ENCODE results near the gene COPZ2.
"Not testable (repeated sequence)": the region's sequence is repeated elsewhere in the genome, so short reads cannot be mapped to it uniquely, and the experiment has no call there.

The COPZ2 gene

GRCh38 chr17:48055531-48056245 lies 18.1 kb upstream of the COPZ2 start:
- DNase-seq, result peak; percentile 79

- peak; percentile 82 for DNase-seq
Observed at GRCh38 chr17:48054238-48055185, 16.9 kb upstream of the COPZ2 start.

- DNase-seq, result no peak
Observed at GRCh38 chr17:48053758-48054237, 16.2 kb upstream of the COPZ2 start.

- DNase-seq, result no peak
Observed at GRCh38 chr17:48052956-48053757, 15.6 kb upstream of the COPZ2 start.

GRCh38 chr17:48051706-48052486 lies 14.3 kb upstream of the COPZ2 start:
- DNase-seq, result no peak

GRCh38 chr17:48051283-48051682 lies 13.7 kb upstream of the COPZ2 start:
- DNase-seq, result no peak

- peak; percentile 81 for DNase-seq
Observed at GRCh38 chr17:48048384-48049126, 11.0 kb upstream of the COPZ2 start.

GRCh38 chr17:48047741-48048383 lies 10.3 kb upstream of the COPZ2 start, which contains the start of gene NFE2L1:
Gene NFE2L1, plus strand, starts transcription at chr17:48048359. Its CDS starts 2,760 bp downstream, at chr17:48051119.
- peak; percentile 99 for DNase-seq

- no peak for DNase-seq
Observed at GRCh38 chr17:48047113-48047740, 9.6 kb upstream of the COPZ2 start.

GRCh38 chr17:48046296-48046695 lies 8.7 kb upstream of the COPZ2 start:
- DNase-seq, result no peak

GRCh38 chr17:48045316-48046001 lies 7.9 kb upstream of the COPZ2 start:
- DNase-seq, result no peak

GRCh38 chr17:48044851-48045250 lies 7.3 kb upstream of the COPZ2 start:
- no peak for DNase-seq

- no peak for DNase-seq
Observed at GRCh38 chr17:48043176-48043575, 5.6 kb upstream of the COPZ2 start.

GRCh38 chr17:48038687-48039086 lies 1.1 kb upstream of the COPZ2 start:
- no peak for DNase-seq

GRCh38 chr17:48037838-48038323 lies 284 bp upstream of the COPZ2 start:
- DNase-seq, result no peak

- no peak for DNase-seq
Observed at GRCh38 chr17:48036693-48037035, 933 bp downstream of the COPZ2 start.

- not testable (repeated sequence) for DNase-seq
Observed at GRCh38 chr17:48034734-48035133, 2.9 kb downstream of the COPZ2 start.

- no peak for DNase-seq
Observed at GRCh38 chr17:48031966-48032365, 5.6 kb downstream of the COPZ2 start.

GRCh38 chr17:48030531-48030930 lies 7.1 kb downstream of the COPZ2 start:
- no peak for DNase-seq

GRCh38 chr17:48028736-48029135 lies 8.9 kb downstream of the COPZ2 start:
- no peak for DNase-seq
